Cardiac muscle cell (in vitro differentiated cells and primary cell): Measurements from ENCODE around the gene NEXMIF. TPM values are rescaled to one million over a fixed set of nuclear protein-coding genes. Genes with fewer than 3 reads are reported as not detected.
"Not testable (repeated sequence)": the region's sequence is repeated elsewhere in the genome, so short reads cannot be mapped to it uniquely, and the experiment has no call there.

ENCODE experiments used
- DNase-seq, 2 donors: peaks; one replicate each; pipeline versions ENCODE4 v3.0.0 to v3.0.0-alpha.2; 2010 to 2017; ENCODE audit warnings: low read depth in 1 of 2, low spot score in 1 of 2
- H3K27ac ChIP-seq: fragments of 200-600 bp; sonication (generic); 2 replicates; pipeline ENCODE4 v1.5.1; 2016
- H3K27me3 ChIP-seq: fragments of 200-600 bp; sonication (generic); 2 replicates; pipeline ENCODE4 v1.6.0; 2016; ENCODE audit warnings: control low read depth
- H3K36me3 ChIP-seq: fragments of 200-600 bp; sonication (generic); 2 replicates; pipeline ENCODE4 v1.5.1; 2016; ENCODE audit warnings: control low read depth
- H3K4me1 ChIP-seq: fragments of 200-600 bp; sonication (generic); 2 replicates; pipeline ENCODE4 v1.8.1; 2017; ENCODE audit warnings: low read depth, mild to moderate bottlenecking, mixed run types
- H3K4me3 ChIP-seq: fragments of 200-600 bp; sonication (generic); 2 replicates; pipeline ENCODE4 v1.5.1; 2016; ENCODE audit warnings: mild to moderate bottlenecking
- H3K9me3 ChIP-seq: fragments of 200-600 bp; sonication (generic); 2 replicates; pipeline ENCODE4 v1.5.1; 2017; ENCODE audit warnings: low read depth, mild to moderate bottlenecking, control low read depth
- CTCF ChIP-seq: IDR thresholded peaks from 2 replicates; pipeline ENCODE4 v1.5.1; 2012; ENCODE audit warnings: low read depth, mild to moderate bottlenecking, low read length
- polyA plus RNA-seq: library from polyadenylated mRNA; unstranded; fragments of >200 nt; fragmentation: Nextera tagmentation; extraction: Ambion mirVana; gene quantifications from 2 replicates; pipeline ENCODE4 v1.2.1, GENCODE V29; 2016
- total RNA-seq: library from RNA; depleted of rRNA; stranded (reverse); fragments of >200 nt; gene quantifications from 2 replicates; pipeline ENCODE4 v1.2.3, GENCODE V29; 2016

Gene NEXMIF
- total and polyA plus RNA-seq, 2 experiments from 2014 or later = 1.0 TPM; not detected in 1

DNA sequence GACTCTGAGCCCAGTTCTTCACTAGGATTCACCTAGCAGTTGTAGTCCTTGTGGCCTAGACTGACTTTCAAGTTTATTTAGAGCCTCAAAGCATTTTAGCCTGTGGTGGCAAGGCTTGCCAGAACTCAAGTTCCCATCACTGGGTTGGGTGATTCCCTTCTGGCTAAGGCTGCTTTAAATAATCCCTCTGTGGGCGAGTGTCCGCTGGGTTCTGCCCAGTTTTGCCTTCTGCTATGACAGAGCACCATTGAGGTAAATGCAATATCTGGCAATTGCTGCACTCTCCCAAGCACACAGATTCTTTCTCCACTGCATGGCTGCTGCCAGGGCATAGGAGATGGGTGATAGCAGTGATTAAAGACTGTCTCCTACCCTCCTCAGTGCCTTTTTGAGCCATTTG lies 220.0 kb downstream of the NEXMIF start:
- no peak for DNase-seq
- Histone ChIP-seq H3K36me3 (no peaks in the 10 kb centered on the region), H3K9me3 (no peaks in the 10 kb centered on the region), H3K27me3 (no peaks in the 10 kb centered on the region), H3K4me1 (no peaks in the 10 kb centered on the region), H3K27ac (no peak overlapping the region), H3K4me3 (no peak overlapping the region)
- TF ChIP-seq CTCF = no peak

GRCh38 chrX:74701343-74701742 lies 223.9 kb downstream of the NEXMIF start:
- H3K27me3 ChIP-seq, H3K4me3 ChIP-seq, H3K9me3 ChIP-seq, DNase-seq, H3K27ac ChIP-seq, H3K36me3 ChIP-seq, H3K4me1 ChIP-seq: not testable (repeated sequence)

DNA sequence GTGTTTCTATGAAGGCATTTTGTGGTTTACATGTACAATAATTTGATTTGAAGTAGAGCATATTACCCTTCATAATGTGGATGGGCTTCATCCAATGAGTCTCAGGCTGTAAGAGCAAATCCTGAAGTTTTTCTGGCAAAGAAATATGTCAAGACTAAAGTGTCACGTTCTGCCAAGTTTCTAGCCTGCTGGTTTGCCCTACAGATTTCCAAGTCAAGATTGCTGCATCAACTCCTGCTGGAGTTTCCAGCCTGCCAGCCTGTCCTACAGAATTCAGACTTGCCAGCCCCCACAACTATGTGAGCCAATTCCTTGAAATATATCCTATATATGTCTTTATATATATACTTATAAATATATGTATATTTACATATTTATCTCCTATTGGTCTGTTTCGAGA lies 240.8 kb downstream of the NEXMIF start:
- Histone ChIP-seq H3K27me3 (no peaks in the 10 kb centered on the region), H3K36me3 (no peaks in the 10 kb centered on the region), H3K9me3 (no peaks in the 10 kb centered on the region), H3K4me3 (no peak overlapping the region), H3K4me1 (no peaks in the 10 kb centered on the region), H3K27ac (no peak overlapping the region)
- TF ChIP-seq CTCF = no peak
- no peak for DNase-seq

Other genes with a start within 250 kb of the NEXMIF start
- 56.6 and 61.3 TPM in 2 replicates for gene ABCB7, start 230.8 kb upstream of the NEXMIF start, total RNA-seq
- gene ABCB7, start 230.8 kb upstream of the NEXMIF start, polyA plus RNA-seq = 12.0 and 19.5 TPM in 2 replicates